GM12878 (cell line): ENCODE measurements around the gene RAB28. TPM values are rescaled to one million over a fixed set of nuclear protein-coding genes. Genes with fewer than 3 reads are reported as not detected.

Experiments used
- BCL3 ChIP-seq: IDR thresholded peaks from 2 replicates; pipeline ENCODE4 v1.6.1; 2011; ENCODE audit warnings: borderline replicate concordance, low read depth, mild to moderate bottlenecking, moderate library complexity, low read length; ENCODE audit not compliant: insufficient read depth, poor library complexity, severe bottlenecking
- BCLAF1 ChIP-seq: fragments of 450-650 bp; IDR thresholded peaks from 2 replicates; pipeline ENCODE4 v1.6.1; 2017; ENCODE audit warnings: antibody characterized with exemption, mild to moderate bottlenecking, moderate library complexity
- polyA plus RNA-seq, 11 experiments: library from polyadenylated mRNA; depleted of rRNA in 4 of 11; unstranded in 6 of 11; stranded (reverse) in 5 of 11; fragments of >200 nt; fragmentation: Nextera tagmentation in 4 of 11; fragmentation: Illumina TruSeq in 1 of 11; extraction: Ambion mirVana in 4 of 11; extraction: Trizol in 1 of 11; gene quantifications; 1 replicate in 1 of 11; 2 replicates in 10 of 11; pipeline versions ENCODE4 v1.2.1 to v1.2.3, GENCODE V29; 2011 to 2016; ENCODE audit warnings: inconsistent platforms in 2 of 11, missing spikeins in 2 of 11, low read depth in 1 of 11
- total RNA-seq, 4 experiments: library from RNA; depleted of rRNA in 3 of 4; stranded (reverse); fragments of >200 nt in 3 of 4; fragmentation: Illumina TruSeq in 1 of 4; extraction: Trizol in 1 of 4; gene quantifications; 2 replicates each; pipeline versions ENCODE4 v1.2.1 to v1.2.3, GENCODE V29; 2013 to 2021
- TF ChIP-seq, protein P1 (sequence below): IDR thresholded peaks from 2 replicates; pipeline ENCODE4 v1.6.1; 2012; ENCODE audit warnings: improper control_type of control experiment, low read depth, low read length; ENCODE audit not compliant: insufficient replicate concordance

RAB28 gene
- total and polyA plus RNA-seq, 10 of the 15 experiments (the other 5 are each of a cell fraction or from before 2014, with no cell fraction given) = 5.8 to 29.3 (median 16.9) TPM

DNA sequence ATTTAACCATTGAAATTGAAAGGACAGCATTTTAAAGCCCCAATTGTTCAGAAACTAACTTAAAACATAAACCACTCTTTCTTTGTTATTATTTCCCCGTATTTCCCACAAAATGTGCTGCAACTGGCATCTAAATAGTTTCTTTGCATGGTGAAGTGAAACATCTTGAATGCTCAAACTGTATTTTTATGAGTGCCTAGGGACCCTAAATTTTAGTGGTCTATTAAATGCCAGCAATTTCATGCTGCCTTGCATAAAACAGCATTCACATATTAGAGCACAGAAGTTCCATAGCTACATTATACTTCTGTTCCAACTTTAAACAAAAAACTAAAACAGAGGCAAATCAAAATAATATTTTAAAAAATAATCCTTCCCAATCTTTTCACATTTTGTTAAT is 5.4 kb downstream of the RAB28 start (continued):
- TF ChIP-seq, protein P1, sequence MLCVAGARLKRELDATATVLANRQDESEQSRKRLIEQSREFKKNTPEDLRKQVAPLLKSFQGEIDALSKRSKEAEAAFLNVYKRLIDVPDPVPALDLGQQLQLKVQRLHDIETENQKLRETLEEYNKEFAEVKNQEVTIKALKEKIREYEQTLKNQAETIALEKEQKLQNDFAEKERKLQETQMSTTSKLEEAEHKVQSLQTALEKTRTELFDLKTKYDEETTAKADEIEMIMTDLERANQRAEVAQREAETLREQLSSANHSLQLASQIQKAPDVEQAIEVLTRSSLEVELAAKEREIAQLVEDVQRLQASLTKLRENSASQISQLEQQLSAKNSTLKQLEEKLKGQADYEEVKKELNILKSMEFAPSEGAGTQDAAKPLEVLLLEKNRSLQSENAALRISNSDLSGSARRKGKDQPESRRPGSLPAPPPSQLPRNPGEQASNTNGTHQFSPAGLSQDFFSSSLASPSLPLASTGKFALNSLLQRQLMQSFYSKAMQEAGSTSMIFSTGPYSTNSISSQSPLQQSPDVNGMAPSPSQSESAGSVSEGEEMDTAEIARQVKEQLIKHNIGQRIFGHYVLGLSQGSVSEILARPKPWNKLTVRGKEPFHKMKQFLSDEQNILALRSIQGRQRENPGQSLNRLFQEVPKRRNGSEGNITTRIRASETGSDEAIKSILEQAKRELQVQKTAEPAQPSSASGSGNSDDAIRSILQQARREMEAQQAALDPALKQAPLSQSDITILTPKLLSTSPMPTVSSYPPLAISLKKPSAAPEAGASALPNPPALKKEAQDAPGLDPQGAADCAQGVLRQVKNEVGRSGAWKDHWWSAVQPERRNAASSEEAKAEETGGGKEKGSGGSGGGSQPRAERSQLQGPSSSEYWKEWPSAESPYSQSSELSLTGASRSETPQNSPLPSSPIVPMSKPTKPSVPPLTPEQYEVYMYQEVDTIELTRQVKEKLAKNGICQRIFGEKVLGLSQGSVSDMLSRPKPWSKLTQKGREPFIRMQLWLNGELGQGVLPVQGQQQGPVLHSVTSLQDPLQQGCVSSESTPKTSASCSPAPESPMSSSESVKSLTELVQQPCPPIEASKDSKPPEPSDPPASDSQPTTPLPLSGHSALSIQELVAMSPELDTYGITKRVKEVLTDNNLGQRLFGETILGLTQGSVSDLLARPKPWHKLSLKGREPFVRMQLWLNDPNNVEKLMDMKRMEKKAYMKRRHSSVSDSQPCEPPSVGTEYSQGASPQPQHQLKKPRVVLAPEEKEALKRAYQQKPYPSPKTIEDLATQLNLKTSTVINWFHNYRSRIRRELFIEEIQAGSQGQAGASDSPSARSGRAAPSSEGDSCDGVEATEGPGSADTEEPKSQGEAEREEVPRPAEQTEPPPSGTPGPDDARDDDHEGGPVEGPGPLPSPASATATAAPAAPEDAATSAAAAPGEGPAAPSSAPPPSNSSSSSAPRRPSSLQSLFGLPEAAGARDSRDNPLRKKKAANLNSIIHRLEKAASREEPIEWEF = no peak
- no peak for TF ChIP-seq BCLAF1
- no peak for TF ChIP-seq BCL3
- TF ChIP-seq, all 136 proteins: peak for 0
